A549 (cell line): Measurements from ENCODE around the gene EFCAB14. TPM values are rescaled to one million over a fixed set of nuclear protein-coding genes. Genes with fewer than 3 reads are reported as not detected.

ENCODE experiments used
- ATAC-seq, 2 experiments: fragments of 200-7000 bp in 1 of 2; fragments of >200 bp in 1 of 2; cut with Nextera tagmentation in 1 of 2; cut with Tn5 transposase in 1 of 2; 3 replicates each; pipeline versions ENCODE4 v1.8.0 to v1.9.1; 2018 to 2020; ENCODE audit warnings: mild to moderate bottlenecking in 1 of 2, moderate library complexity in 1 of 2
- CTCF ChIA-PET: fragments of 300-600 bp; sonication (Branson Sonifier 250); formaldehyde crosslinking; extraction: SDS; loops from one replicate; lab custom pipeline; 2021; ENCODE audit warnings: antibody characterized with exemption, inconsistent platforms; lab: Yijun Ruan, JAX
- POLR2A ChIA-PET: fragments of 350-600 bp; formaldehyde crosslinking; extraction: SDS; loops from one replicate; lab custom pipeline; 2021; ENCODE audit warnings: antibody characterized with exemption, inconsistent platforms; lab: Yijun Ruan, JAX
- DNase-seq, 2 experiments: peaks; one replicate each; pipeline versions ENCODE4 v3.0.0 to v3.0.0-alpha.2; 2011 to 2016; ENCODE audit warnings: low read depth in 1 of 2, low spot score in 1 of 2
- FAIRE-seq: peaks from 2 replicates; lab custom pipeline; 2011; peaks lifted over from hg19 to GRCh38; lab: Jason Lieb, UNC
- H3K27ac ChIP-seq, 2 experiments: fragments of >200 bp; sonication (Bioruptor Twin); formaldehyde crosslinking; 3 replicates each; pipeline ENCODE4 v1.5.1; 2016 to 2017
- H3K4me1 ChIP-seq: fragments of >200 bp; sonication (Bioruptor Twin); formaldehyde crosslinking; 3 replicates; pipeline ENCODE4 v1.6.1; 2016
- H3K4me2 ChIP-seq: fragments of >200 bp; sonication (Bioruptor Twin); formaldehyde crosslinking; 3 replicates; pipeline ENCODE4 v1.6.1; 2016
- H3K4me3 ChIP-seq: fragments of >200 bp; sonication (Bioruptor Twin); formaldehyde crosslinking; 3 replicates; pipeline ENCODE4 v1.5.1; 2016
- H3K9me3 ChIP-seq: fragments of >200 bp; sonication (Bioruptor Twin); formaldehyde crosslinking; 3 replicates; pipeline ENCODE4 v1.6.1; 2016
- ATOH8 ChIP-seq: fragments of 250-450 bp; sonication (Bioruptor Pico); IDR thresholded peaks from 2 replicates; pipeline ENCODE4 v1.5.0; 2020; ENCODE audit warnings: low read depth, mild to moderate bottlenecking, moderate library complexity
- CBX2 ChIP-seq: fragments of 200-600 bp; sonication (generic); IDR thresholded peaks from 2 replicates; pipeline ENCODE4 v1.6.1; 2016; ENCODE audit warnings: low read depth, mild to moderate bottlenecking, borderline replicate concordance
- E2F6 ChIP-seq: IDR thresholded peaks from 2 replicates; pipeline ENCODE4 v1.6.1; 2012; ENCODE audit warnings: low read depth, borderline replicate concordance
- EHF ChIP-seq: fragments of 250-450 bp; sonication (Bioruptor Pico); IDR thresholded peaks from 2 replicates; pipeline ENCODE4 v1.5.0; 2020; ENCODE audit warnings: mild to moderate bottlenecking
- FOSL2 ChIP-seq, 2 experiments: fragments of 450-650 bp in 1 of 2; fragments of >200 bp in 1 of 2; sonication (Bioruptor Twin) in 1 of 2; formaldehyde crosslinking; IDR thresholded peaks; 2 replicates each; pipeline versions ENCODE4 v1.5.0 to v1.6.1; 2016 to 2020; ENCODE audit warnings: mild to moderate bottlenecking in 1 of 2, moderate library complexity in 1 of 2
- HEYL ChIP-seq: fragments of 250-450 bp; sonication (Bioruptor Pico); IDR thresholded peaks from 2 replicates; pipeline ENCODE4 v1.8.0; 2021; ENCODE audit warnings: mild to moderate bottlenecking, moderate library complexity
- JUN ChIP-seq, 2 experiments: fragments of >200 bp; sonication (Bioruptor Twin); formaldehyde crosslinking; IDR thresholded peaks; 2 replicates in 1 of 2; 3 replicates in 1 of 2; pipeline ENCODE4 v1.6.1; 2016 to 2017
- JUNB ChIP-seq: fragments of >200 bp; sonication (Bioruptor Twin); formaldehyde crosslinking; IDR thresholded peaks from 2 replicates; pipeline ENCODE4 v1.6.1; 2016
- KDM5A ChIP-seq: fragments of 200-600 bp; sonication (generic); IDR thresholded peaks from 2 replicates; pipeline ENCODE4 v1.6.1; 2016; ENCODE audit warnings: antibody characterized with exemption, mild to moderate bottlenecking
- MAFK ChIP-seq: fragments of 450-650 bp; IDR thresholded peaks from 2 replicates; pipeline ENCODE4 v1.6.1; 2014; ENCODE audit not compliant: partially characterized antibody
- MYC ChIP-seq: IDR thresholded peaks from 2 replicates; pipeline ENCODE4 v1.6.1; 2012; ENCODE audit warnings: mild to moderate bottlenecking, inconsistent platforms, low read length, improper control_type of control experiment, borderline replicate concordance
- NFE2L2 ChIP-seq: fragments of 150-350 bp; conservative IDR thresholded peaks from 2 replicates; pipeline ENCODE4 v1.6.1; 2014; ENCODE audit warnings: low read length
- NR3C1 ChIP-seq: fragments of >200 bp; sonication (Bioruptor Twin); formaldehyde crosslinking; IDR thresholded peaks from 3 replicates; pipeline ENCODE4 v1.6.1; 2017
- PHF8 ChIP-seq: fragments of 200-600 bp; sonication (generic); IDR thresholded peaks from 2 replicates; pipeline ENCODE4 v1.6.1; 2016; ENCODE audit warnings: low read depth, mild to moderate bottlenecking, antibody characterized with exemption, moderate library complexity, borderline replicate concordance
- REST ChIP-seq: fragments of 200-600 bp; sonication (generic); IDR thresholded peaks from 2 replicates; pipeline ENCODE4 v1.6.1; 2016; ENCODE audit warnings: antibody characterized with exemption, mild to moderate bottlenecking, moderate library complexity
- SMC3 ChIP-seq: fragments of >200 bp; sonication (Bioruptor Twin); formaldehyde crosslinking; IDR thresholded peaks from 3 replicates; pipeline ENCODE4 v1.6.1; 2018; ENCODE audit warnings: inconsistent platforms
- USF2 ChIP-seq: fragments of 450-650 bp; IDR thresholded peaks from 2 replicates; pipeline ENCODE4 v1.6.1; 2014; ENCODE audit warnings: antibody characterized with exemption
- ZC3H11A ChIP-seq: fragments of 450-650 bp; IDR thresholded peaks from 2 replicates; pipeline ENCODE4 v1.6.1; 2014; ENCODE audit warnings: antibody characterized with exemption, mild to moderate bottlenecking
- WGBS: methylation state at CpG from one replicate; pipeline ENCODE4 v1.1.6; 2017; ENCODE audit errors: missing lambda C conversion rate; 5-methylcytosine and 5-hydroxymethylcytosine counted together
- polyA minus RNA-seq: library from RNA; depleted of rRNA, polyadenylated mRNA; stranded (reverse); fragments of >200 nt; gene quantifications from 2 replicates; pipeline ENCODE4 v1.2.3, GENCODE V29; 2011; rRNA and poly(A)+ RNA removed
- polyA plus RNA-seq, 4 experiments: library from polyadenylated mRNA; depleted of rRNA in 3 of 4; stranded (reverse); fragments of >200 nt; fragmentation: RNase III in 1 of 4; extraction: RNeasy Plus Mini Kit Qiagen cat#74134 plus additional on column Dnase treatment in 1 of 4; gene quantifications; 2 replicates in 3 of 4; 3 replicates in 1 of 4; pipeline ENCODE4 v1.2.3, GENCODE V29; 2011 to 2017
- TF ChIP-seq, protein P1 (sequence below): fragments of >200 bp; sonication (Bioruptor Twin); formaldehyde crosslinking; IDR thresholded peaks from 3 replicates; pipeline ENCODE4 v1.6.1; 2016
- TF ChIP-seq, protein P2 (sequence below): fragments of >200 bp; sonication (Bioruptor Twin); formaldehyde crosslinking; IDR thresholded peaks from 2 replicates; pipeline ENCODE4 v1.6.1; 2016
- TF ChIP-seq, protein P3 (sequence below): IDR thresholded peaks from 2 replicates; pipeline ENCODE4 v1.6.1; 2012

Gene EFCAB14
- polyA plus RNA-seq (2011; rRNA removed) (41.4 and 42.9 TPM in 2 replicates), polyA plus RNA-seq (2017; fragmentation: RNase III; extraction: RNeasy Plus Mini Kit Qiagen cat#74134 plus additional on column Dnase treatment) (16.7 to 18.5 TPM (median 18.0 TPM) in 3 replicates), polyA minus RNA-seq (22.8 and 25.7 TPM in 2 replicates)
- polyA plus RNA-seq (2012; cell fraction: cytosol; rRNA removed) = 8.6 and 10.5 TPM in 2 replicates
- polyA plus RNA-seq (2012; cell fraction: nucleus; rRNA removed) = 6.5 and 7.9 TPM in 2 replicates

DNA sequence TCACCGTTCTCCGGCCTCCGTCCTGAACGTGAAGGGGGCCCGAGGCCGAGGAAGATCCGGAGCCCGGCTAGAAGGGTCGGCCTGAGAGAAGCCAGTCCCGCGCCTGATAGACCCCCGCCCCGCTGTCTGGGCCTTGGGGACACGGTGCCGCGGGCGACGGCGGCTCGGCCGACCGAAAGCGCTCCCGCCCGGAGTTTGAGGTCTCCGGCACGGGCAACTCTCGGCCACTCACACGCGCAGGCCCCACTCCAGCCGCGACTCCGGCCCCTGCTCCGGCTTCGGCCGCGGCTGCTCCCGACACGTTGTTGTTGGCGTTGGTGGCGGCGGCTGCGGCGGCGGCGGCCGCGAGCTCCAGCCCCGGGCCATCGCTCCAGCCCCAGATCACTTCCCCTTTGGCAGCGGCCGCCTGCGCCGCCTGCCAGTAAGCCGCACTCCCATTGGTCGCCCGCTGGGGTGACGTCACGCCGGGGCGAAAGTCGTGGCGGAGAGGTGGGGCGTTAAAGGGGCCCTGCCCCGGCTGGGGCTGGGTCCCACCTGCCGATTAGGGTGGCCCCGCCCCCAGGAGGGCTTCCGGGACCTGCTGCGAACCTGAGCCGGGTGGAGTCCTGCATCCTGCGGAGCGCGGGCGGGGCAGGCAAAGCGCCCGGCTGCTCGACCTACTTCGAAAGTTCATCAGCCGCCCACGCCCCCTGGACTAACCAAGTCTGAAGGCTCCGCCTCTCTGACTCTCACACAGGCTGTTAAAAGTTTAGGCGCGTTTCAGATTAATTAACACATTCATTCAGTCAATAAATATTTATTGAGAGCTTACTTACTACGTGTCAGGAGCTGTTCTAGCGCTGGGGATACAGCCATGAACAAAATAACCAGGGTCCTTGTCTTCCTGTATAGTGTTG lies at the start of gene EFCAB14:
Gene EFCAB14, minus strand, starts transcription at position 388 of the 896 bp plus-strand sequence. CDS start 1,027 bp downstream, outside the sequence.
- CTCF ChIA-PET = interaction anchor here (0.6 kb wide), 1 partner anchor 591 kb away, joined by 3 read pairs; no protein-coding TSS in a partner anchor

More for the DNA sequence above, at the start of gene EFCAB14:
- Histone ChIP-seq H3K27ac (peak within 1 kb of the TSS; percentile 87 to 94), H3K4me2 (peak within 1 kb of the TSS; percentile 97), H3K9me3 (no peaks in the 10 kb centered on the region), H3K4me3 (peak within 1 kb of the TSS; percentile 97)
- DNase-seq (peak; percentile 76 to 91), FAIRE-seq (no peak), ATAC-seq (peak; percentile 97 to 98)
- POLR2A ChIA-PET = no interaction called here
- WGBS = 3% methylated on average over 5 of the region's 85 CpGs
- TF ChIP-seq FOSL2 (IDR thresholded peaks at IDR 0.05) (no peak), FOSL2 (CRISPR knock-in tag; IDR thresholded peaks at IDR 0.05) (peak; percentile 45; the same call in 1 of the 2 replicates), E2F6 (no peak), EHF (CRISPR knock-in tag) (no peak), JUNB (no peak), HEYL (no peak), MAFK (no peak), PHF8 (peak; percentile 51; the same call in 1 of the 2 replicates), NFE2L2 (no peak), ZC3H11A (no peak), KDM5A (no peak), ATOH8 (CRISPR knock-in tag) (no peak), USF2 (no peak), MYC (no peak), NR3C1 (no peak), SMC3 (no peak), CBX2 (no peak), REST (no peak), JUN (IDR thresholded peaks at IDR 0.05) (peak; percentile 44 to 60; a peak in 1 of 5 replicates)
- TF ChIP-seq, protein P1, sequence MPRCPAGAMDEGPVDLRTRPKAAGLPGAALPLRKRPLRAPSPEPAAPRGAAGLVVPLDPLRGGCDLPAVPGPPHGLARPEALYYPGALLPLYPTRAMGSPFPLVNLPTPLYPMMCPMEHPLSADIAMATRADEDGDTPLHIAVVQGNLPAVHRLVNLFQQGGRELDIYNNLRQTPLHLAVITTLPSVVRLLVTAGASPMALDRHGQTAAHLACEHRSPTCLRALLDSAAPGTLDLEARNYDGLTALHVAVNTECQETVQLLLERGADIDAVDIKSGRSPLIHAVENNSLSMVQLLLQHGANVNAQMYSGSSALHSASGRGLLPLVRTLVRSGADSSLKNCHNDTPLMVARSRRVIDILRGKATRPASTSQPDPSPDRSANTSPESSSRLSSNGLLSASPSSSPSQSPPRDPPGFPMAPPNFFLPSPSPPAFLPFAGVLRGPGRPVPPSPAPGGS = 0 out of 3 replicates have a peak, but pooled peaks have one; percentile 42
- TF ChIP-seq, protein P2, sequence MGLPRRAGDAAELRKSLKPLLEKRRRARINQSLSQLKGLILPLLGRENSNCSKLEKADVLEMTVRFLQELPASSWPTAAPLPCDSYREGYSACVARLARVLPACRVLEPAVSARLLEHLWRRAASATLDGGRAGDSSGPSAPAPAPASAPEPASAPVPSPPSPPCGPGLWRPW = no peak
- TF ChIP-seq, protein P3, sequence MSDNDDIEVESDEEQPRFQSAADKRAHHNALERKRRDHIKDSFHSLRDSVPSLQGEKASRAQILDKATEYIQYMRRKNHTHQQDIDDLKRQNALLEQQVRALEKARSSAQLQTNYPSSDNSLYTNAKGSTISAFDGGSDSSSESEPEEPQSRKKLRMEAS = peak; percentile 55
- TF ChIP-seq, all 56 proteins: peak for 5
- H3K4me1 ChIP-seq = peaks cover 21% of the 10 kb centered on the region; the same call in 2 of the 3 replicates
